Measurements from ENCODE around the gene KLK10. TPM values are rescaled to one million over a fixed set of nuclear protein-coding genes. Genes with fewer than 3 reads are reported as not detected.

Gene KLK10
- total and polyA plus RNA-seq, 2 experiments from 2014 or later = not detected

DNA sequence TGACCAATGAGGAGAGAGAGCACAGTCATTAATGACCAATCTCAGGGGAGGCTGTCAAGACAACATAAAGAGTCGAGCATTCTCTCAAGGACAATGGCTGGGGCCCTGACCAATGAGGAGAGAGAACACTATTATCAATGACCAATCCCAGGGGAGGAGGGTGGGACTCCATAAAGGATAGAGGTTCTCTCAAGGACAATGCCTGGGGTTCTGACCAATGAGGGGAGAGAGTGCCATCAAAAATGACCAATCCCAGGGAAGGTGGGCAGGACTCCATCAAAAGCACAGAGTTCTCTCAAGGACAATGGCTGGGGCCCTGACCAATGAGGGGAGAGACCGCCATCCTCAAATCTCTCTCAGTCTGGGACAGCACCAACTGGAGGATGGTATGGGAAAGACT lies 10.2 kb upstream of the KLK10 start:
- Histone ChIP-seq H3K36me3 (ENCODE audit: low read depth) (no peaks in the 10 kb centered on the region), H2AFZ (no peak overlapping the region), H3K9me3 (ENCODE audit: low read depth) (no peaks in the 10 kb centered on the region), H3F3A (ENCODE audit: insufficient read depth) (no peaks in the 10 kb centered on the region), H3K27me3 (replicated peaks; ENCODE audit: insufficient read depth) (peaks cover 9% of the 10 kb centered on the region; the same call in 1 of the 2 replicates), H3K9ac (no peak overlapping the region), H3K4me2 (ENCODE audit: unreplicated experiment) (no peak overlapping the region), H3K79me2 (ENCODE audit: insufficient read depth) (no peaks in the 10 kb centered on the region), H3K9me2 (ENCODE audit: insufficient read depth) (no peaks in the 10 kb centered on the region), H3K27ac (no peak overlapping the region), H4K20me1 (ENCODE audit: insufficient read depth) (no peaks in the 10 kb centered on the region), H3K4me1 (ENCODE audit: insufficient read depth) (no peaks in the 10 kb centered on the region), H3K4me3 (no peak overlapping the region)
- in situ Hi-C loops (cut with MboI) = no loop called here
- DNase-seq = no peak
- TF ChIP-seq EZH2 (IDR thresholded peaks at IDR 0.05; ENCODE audit: insufficient read depth, poor library complexity, severe bottlenecking) (no peak), EZH2phosphoT487 (IDR thresholded peaks at IDR 0.05; ENCODE audit: insufficient read depth, low read depth) (no peak)
- 32 to 58% methylated on average over 2 of the region's 2 CpGs for WGBS, 2 experiments (ENCODE audit: low coverage in 1 of 2, low lambda C conversion rate in 2 of 2, missing lambda C conversion rate in 2 of 2)

DNA sequence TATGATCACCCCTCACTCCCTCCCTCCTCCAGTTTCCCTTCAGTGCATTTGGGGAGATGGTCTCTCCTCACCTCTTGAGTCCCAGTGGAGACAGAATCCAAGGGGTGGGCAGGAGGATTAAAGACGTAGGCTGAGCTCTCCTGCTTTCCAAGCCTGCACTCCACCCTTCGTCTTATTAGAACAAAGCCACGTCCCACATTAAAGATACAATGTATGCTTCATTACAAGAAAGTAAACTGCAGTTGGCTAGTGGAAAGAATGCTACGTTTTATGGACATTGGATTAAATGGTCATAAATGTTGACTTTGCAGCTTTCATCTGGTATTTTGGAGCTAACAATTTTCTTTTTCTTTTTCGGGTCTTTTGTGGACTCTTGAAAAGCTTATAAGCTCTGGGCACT lies 8.4 kb upstream of the KLK10 start:
- peaks cover 14% of the 10 kb centered on the region for H3K27me3 ChIP-seq (replicated peaks; ENCODE audit: insufficient read depth)
- DNase-seq = no peak
- 11 to 18% methylated on average over 5 of the region's 5 CpGs for WGBS, 2 experiments (ENCODE audit: low coverage in 1 of 2, low lambda C conversion rate in 2 of 2, missing lambda C conversion rate in 2 of 2)
- H3K9ac ChIP-seq = no peak overlapping the region
- H3K27ac ChIP-seq = no peak overlapping the region
- H2AFZ ChIP-seq = no peak overlapping the region
- H3K36me3 ChIP-seq (ENCODE audit: low read depth) = no peaks in the 10 kb centered on the region
- H3F3A ChIP-seq (ENCODE audit: insufficient read depth) = no peaks in the 10 kb centered on the region
- H3K4me1 ChIP-seq (ENCODE audit: insufficient read depth) = no peaks in the 10 kb centered on the region
- H3K9me2 ChIP-seq (ENCODE audit: insufficient read depth) = no peaks in the 10 kb centered on the region
- H3K4me3 ChIP-seq = no peak overlapping the region
- no peaks in the 10 kb centered on the region for H4K20me1 ChIP-seq (ENCODE audit: insufficient read depth)
- TF ChIP-seq EZH2 (IDR thresholded peaks at IDR 0.05; ENCODE audit: insufficient read depth, poor library complexity, severe bottlenecking) = no peak
- TF ChIP-seq EZH2phosphoT487 (IDR thresholded peaks at IDR 0.05; ENCODE audit: insufficient read depth, low read depth) = no peak
- in situ Hi-C loops (cut with MboI) = no loop called here
- no peaks in the 10 kb centered on the region for H3K79me2 ChIP-seq (ENCODE audit: insufficient read depth)
- no peaks in the 10 kb centered on the region for H3K9me3 ChIP-seq (ENCODE audit: low read depth)
- H3K4me2 ChIP-seq (ENCODE audit: unreplicated experiment) = no peak overlapping the region

DNA sequence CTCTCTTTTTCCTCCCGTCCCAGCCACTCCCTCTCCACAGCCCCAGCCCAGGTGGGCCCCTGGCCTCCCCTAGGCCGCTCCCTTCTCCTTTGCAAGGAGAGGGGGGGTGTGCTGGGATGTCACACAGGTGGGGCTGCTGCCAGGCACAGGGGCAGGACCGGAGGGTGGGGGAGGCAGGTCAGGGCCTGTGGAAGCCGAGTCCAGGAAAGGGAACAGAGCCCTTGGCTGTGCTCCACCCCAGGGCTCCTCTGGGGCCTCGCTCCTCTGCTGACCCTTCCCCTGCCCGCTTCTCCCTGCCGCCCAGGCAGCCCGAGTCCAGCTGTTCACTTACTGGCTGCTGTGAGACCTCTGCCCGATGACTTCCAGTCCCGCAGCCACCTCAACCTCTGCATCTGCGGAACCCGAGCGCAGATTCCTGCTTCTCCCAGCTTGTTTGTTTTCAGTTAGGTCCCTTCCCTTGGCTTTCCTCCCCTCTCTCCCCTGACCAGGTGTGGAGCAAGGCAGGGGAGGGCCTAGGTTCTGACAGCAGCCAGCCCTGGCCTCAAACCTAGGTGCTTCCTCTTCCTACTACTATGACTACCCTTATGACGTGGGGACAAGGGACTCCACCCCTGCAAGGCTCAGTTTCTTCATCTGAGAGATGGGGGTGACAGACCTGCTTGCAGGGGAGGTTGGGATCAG lies 7.8 kb upstream of the KLK10 start:
- H3K27ac ChIP-seq = no peak overlapping the region
- H3K9me3 ChIP-seq (ENCODE audit: low read depth) = no peaks in the 10 kb centered on the region
- no peaks in the 10 kb centered on the region for H3K79me2 ChIP-seq (ENCODE audit: insufficient read depth)
- no peaks in the 10 kb centered on the region for H3K4me1 ChIP-seq (ENCODE audit: insufficient read depth)
- no peaks in the 10 kb centered on the region for H3F3A ChIP-seq (ENCODE audit: insufficient read depth)
- H3K27me3 ChIP-seq (replicated peaks; ENCODE audit: insufficient read depth) = peaks cover 14% of the 10 kb centered on the region
- H3K36me3 ChIP-seq (ENCODE audit: low read depth) = no peaks in the 10 kb centered on the region
- TF ChIP-seq EZH2phosphoT487 (IDR thresholded peaks at IDR 0.05; ENCODE audit: insufficient read depth, low read depth) (no peak), EZH2 (IDR thresholded peaks at IDR 0.05; ENCODE audit: insufficient read depth, poor library complexity, severe bottlenecking) (no peak)
- H3K9me2 ChIP-seq (ENCODE audit: insufficient read depth) = no peaks in the 10 kb centered on the region
- 18 to 19% methylated on average over 12 to 14 of the region's 14 CpGs for WGBS, 2 experiments (ENCODE audit: low coverage in 1 of 2, low lambda C conversion rate in 2 of 2, missing lambda C conversion rate in 2 of 2)
- H4K20me1 ChIP-seq (ENCODE audit: insufficient read depth) = no peaks in the 10 kb centered on the region
- H3K4me3 ChIP-seq = no peak overlapping the region
- no peak overlapping the region for H3K9ac ChIP-seq
- H3K4me2 ChIP-seq (ENCODE audit: unreplicated experiment) = no peak overlapping the region
- in situ Hi-C loops (cut with MboI) = no loop called here
- H2AFZ ChIP-seq = no peak overlapping the region
- no peak for DNase-seq

DNA sequence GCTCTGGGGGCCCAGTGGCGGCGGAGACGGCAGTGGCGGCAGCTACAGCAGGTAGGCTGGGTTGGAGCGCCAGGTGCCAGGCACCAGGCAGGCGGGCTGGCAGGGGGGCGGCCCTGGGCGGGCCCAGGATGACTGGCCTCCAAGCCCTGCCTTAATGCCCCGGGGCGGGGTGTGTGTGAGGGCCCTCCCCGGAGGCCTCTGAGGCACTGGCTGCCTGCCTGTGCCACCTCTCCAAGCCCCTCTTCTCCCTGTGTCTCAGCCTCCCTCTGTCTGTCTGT lies 7.0 kb upstream of the KLK10 start, which contains the start of gene KLK11:
Gene KLK11 (minus strand): TSS at position 63 of the 278 bp plus-strand sequence. CDS start 985 bp downstream, outside the sequence.
- 18 to 53% methylated on average over 3 to 11 of the region's 11 CpGs for WGBS, 2 experiments (ENCODE audit: low coverage in 1 of 2, low lambda C conversion rate in 2 of 2, missing lambda C conversion rate in 2 of 2)
- Histone ChIP-seq H3K36me3 (ENCODE audit: low read depth) (no peaks in the 10 kb centered on the region), H2AFZ (no peak within 1 kb of the TSS), H3K9me2 (ENCODE audit: insufficient read depth) (no peaks in the 10 kb centered on the region), H3F3A (ENCODE audit: insufficient read depth) (no peaks in the 10 kb centered on the region), H3K4me2 (ENCODE audit: unreplicated experiment) (no peak within 1 kb of the TSS), H3K9ac (no peak within 1 kb of the TSS), H3K9me3 (ENCODE audit: low read depth) (no peaks in the 10 kb centered on the region), H3K27me3 (replicated peaks; ENCODE audit: insufficient read depth) (peaks cover 19% of the 10 kb centered on the region), H3K4me1 (ENCODE audit: insufficient read depth) (no peaks in the 10 kb centered on the region), H3K79me2 (ENCODE audit: insufficient read depth) (no peaks in the 10 kb centered on the region), H3K4me3 (no peak within 1 kb of the TSS), H3K27ac (no peak within 1 kb of the TSS), H4K20me1 (ENCODE audit: insufficient read depth) (no peaks in the 10 kb centered on the region)
- in situ Hi-C loops (cut with MboI) = no loop called here
- no peak for TF ChIP-seq EZH2phosphoT487 (IDR thresholded peaks at IDR 0.05; ENCODE audit: insufficient read depth, low read depth)
- TF ChIP-seq EZH2 (IDR thresholded peaks at IDR 0.05; ENCODE audit: insufficient read depth, poor library complexity, severe bottlenecking) = no peak
- DNase-seq = no peak
